Neuron (in vitro differentiated cells): ENCODE results near the gene ISCA1.
"Not testable (repeated sequence)": the region's sequence is repeated elsewhere in the genome, so short reads cannot be mapped to it uniquely, and the experiment has no call there.

ENCODE experiments used
- H2AFZ ChIP-seq: one replicate; pipeline ENCODE4 v1.6.1; 2013; ENCODE audit warnings: low read depth, mild to moderate bottlenecking, inconsistent platforms, low read length, moderate library complexity
- H3K27me3 ChIP-seq: one replicate; pipeline ENCODE4 v1.6.1; 2013; ENCODE audit warnings: low read length; ENCODE audit not compliant: insufficient read depth
- H3K36me3 ChIP-seq: one replicate; pipeline ENCODE4 v1.6.1; 2013; ENCODE audit warnings: low read length; ENCODE audit not compliant: insufficient read depth
- H3K4me1 ChIP-seq: one replicate; pipeline ENCODE4 v1.6.1; 2013; ENCODE audit warnings: low read length; ENCODE audit not compliant: insufficient read depth
- H3K4me3 ChIP-seq: 2 replicates; pipeline ENCODE4 v1.5.1; 2013; ENCODE audit warnings: mild to moderate bottlenecking, low read length, moderate library complexity
- H3K9me3 ChIP-seq: one replicate; pipeline ENCODE4 v1.6.1; 2013; ENCODE audit warnings: low read length

Gene ISCA1

DNA sequence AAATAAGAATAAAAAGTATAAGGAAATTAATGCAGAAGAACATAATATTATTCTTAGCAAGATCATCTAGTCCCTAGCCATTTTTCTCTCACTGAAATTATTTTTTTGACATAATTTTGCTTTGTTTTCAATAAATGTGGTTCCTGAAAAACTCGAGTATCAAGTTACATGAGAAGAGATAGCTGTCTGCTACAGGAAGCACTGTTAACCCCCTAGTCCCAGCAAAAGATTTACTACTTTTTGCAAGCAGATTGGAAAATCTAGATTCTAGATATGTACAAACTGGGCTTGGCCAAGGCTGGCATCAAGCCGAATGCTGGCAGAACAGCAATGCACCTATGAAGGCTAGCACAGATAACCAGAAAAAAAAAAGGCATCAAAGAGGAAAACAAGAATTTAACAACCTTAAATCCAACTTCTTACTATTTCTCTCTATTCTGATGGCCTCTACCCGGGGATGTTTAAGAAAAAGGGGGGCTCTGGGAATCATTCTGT lies 21.9 kb upstream of the ISCA1 start:
- Histone ChIP-seq H3K36me3 (peaks cover 66% of the 10 kb centered on the region), H2AFZ (no peak overlapping the region), H3K9me3 (no peaks in the 10 kb centered on the region), H3K27me3 (no peaks in the 10 kb centered on the region), H3K4me3 (no peak overlapping the region), H3K4me1 (no peaks in the 10 kb centered on the region)

GRCh38 chr9:86303316-86303975 lies 21.1 kb upstream of the ISCA1 start:
- H3K4me3 ChIP-seq, result no peak overlapping the region
- no peaks in the 10 kb centered on the region for H3K27me3 ChIP-seq
- H2AFZ ChIP-seq, result no peak overlapping the region
- peaks cover 74% of the 10 kb centered on the region for H3K36me3 ChIP-seq
- no peaks in the 10 kb centered on the region for H3K9me3 ChIP-seq
- no peaks in the 10 kb centered on the region for H3K4me1 ChIP-seq

DNA sequence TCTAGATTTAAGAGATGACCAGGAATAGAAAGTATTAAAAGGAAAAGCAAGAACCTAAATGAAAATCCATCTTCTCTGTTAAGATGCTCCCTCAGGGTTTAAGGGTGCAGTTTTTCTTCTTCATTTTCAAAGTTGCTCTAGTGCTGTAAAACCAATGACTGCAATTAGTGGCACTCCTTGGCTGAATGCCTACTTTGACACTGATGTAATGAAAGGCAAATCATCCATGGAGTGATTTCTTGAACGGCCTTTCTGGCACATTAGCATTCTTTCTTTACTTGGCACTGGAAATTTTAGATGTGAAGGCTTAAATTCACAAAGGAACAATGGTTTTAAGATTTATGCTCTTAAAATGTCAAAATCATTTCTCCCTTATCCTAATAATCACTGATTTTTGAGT lies 19.3 kb upstream of the ISCA1 start:
- Histone ChIP-seq H3K9me3 (no peaks in the 10 kb centered on the region), H3K27me3 (no peaks in the 10 kb centered on the region), H2AFZ (no peak overlapping the region), H3K4me1 (no peaks in the 10 kb centered on the region), H3K36me3 (peaks cover 64% of the 10 kb centered on the region), H3K4me3 (no peak overlapping the region)

GRCh38 chr9:86300701-86301100 lies 18.4 kb upstream of the ISCA1 start:
- Histone ChIP-seq H3K9me3 (no peaks in the 10 kb centered on the region), H3K36me3 (peaks cover 64% of the 10 kb centered on the region), H2AFZ (no peak overlapping the region), H3K27me3 (no peaks in the 10 kb centered on the region), H3K4me3 (no peak overlapping the region), H3K4me1 (no peaks in the 10 kb centered on the region)

DNA sequence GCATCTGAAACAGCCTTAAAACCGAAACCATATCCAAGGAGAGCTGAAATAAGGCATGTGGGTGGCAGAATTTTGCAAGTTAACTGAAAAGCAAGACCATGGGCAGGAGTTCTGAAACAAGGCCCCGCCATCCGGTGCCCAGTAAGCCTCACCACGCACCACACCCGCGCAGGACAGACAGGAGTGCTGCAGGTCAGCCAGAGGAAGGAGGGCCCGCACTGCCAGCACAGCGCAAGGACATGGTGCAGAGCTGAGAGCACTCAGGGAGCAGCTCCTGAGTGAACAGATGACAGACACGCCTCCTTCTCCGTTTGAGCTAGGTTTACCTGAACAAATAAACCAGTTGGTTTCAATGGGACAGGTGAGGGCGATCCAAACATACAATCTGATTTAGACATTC lies 16.5 kb upstream of the ISCA1 start:
- H3K36me3 ChIP-seq, result peaks cover 54% of the 10 kb centered on the region
- no peaks in the 10 kb centered on the region for H3K9me3 ChIP-seq
- H2AFZ ChIP-seq, result no peak overlapping the region
- H3K27me3 ChIP-seq, result no peaks in the 10 kb centered on the region
- no peaks in the 10 kb centered on the region for H3K4me1 ChIP-seq
- no peak overlapping the region for H3K4me3 ChIP-seq

GRCh38 chr9:86290341-86290740 lies 8.0 kb upstream of the ISCA1 start:
- not testable (repeated sequence) for H3K9me3 ChIP-seq, H2AFZ ChIP-seq, H3K27me3 ChIP-seq, H3K4me3 ChIP-seq, H3K36me3 ChIP-seq
- H3K4me1 ChIP-seq, result peaks cover 25% of the 10 kb centered on the region

- Histone ChIP-seq H3K27me3 (no peaks in the 10 kb centered on the region), H3K9me3 (no peaks in the 10 kb centered on the region), H3K36me3 (peaks cover 5% of the 10 kb centered on the region), H2AFZ (no peak overlapping the region), H3K4me1 (peaks cover 25% of the 10 kb centered on the region), H3K4me3 (no peak overlapping the region)
These were observed 6.3 kb upstream of the ISCA1 start for GRCh38 chr9:86288499-86289198.

DNA sequence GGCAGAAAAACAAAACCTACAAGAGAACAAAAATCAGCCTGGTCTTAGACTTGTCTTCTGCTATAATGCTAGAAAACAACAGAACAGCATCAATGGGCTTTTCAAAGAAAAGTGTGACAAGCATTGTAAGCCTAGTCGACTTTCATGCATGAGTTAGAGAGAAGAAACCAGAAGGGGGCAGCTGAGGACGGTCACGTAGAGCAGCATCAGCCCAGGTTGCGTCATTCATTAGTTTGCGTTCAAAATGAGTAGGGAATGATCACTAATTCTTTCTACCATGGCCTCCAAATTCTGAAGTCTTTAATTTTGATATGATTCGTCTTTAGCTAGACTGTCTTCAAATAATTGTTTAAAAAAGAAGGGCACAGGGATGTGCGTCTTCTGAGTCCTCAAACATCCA lies 4.7 kb upstream of the ISCA1 start:
- Histone ChIP-seq H3K36me3 (no peaks in the 10 kb centered on the region), H3K9me3 (no peaks in the 10 kb centered on the region), H2AFZ (no peak overlapping the region), H3K4me1 (peaks cover 31% of the 10 kb centered on the region), H3K4me3 (no peak overlapping the region), H3K27me3 (no peaks in the 10 kb centered on the region)

DNA sequence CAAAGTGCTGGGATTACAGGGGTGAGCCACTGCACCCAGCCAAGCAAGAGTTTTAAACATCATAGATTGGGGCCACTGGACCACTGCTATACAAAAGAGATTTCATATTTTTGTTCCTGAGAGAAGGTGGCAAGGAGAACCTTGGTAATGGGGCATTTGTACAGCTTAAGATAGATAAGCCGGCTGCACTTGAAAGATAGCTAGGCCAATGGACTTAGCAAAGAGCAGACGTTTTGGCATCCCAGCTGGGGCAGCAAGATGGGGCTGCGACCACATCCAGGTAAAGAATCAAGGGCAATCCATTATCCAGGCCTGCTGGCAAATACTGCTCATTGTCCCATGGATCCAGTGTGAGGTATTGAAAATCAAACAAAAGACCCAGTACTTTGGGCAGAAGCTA lies 3.9 kb upstream of the ISCA1 start:
- no peak overlapping the region for H3K4me3 ChIP-seq
- no peaks in the 10 kb centered on the region for H3K27me3 ChIP-seq
- no peaks in the 10 kb centered on the region for H3K9me3 ChIP-seq
- H3K4me1 ChIP-seq, result peaks cover 32% of the 10 kb centered on the region
- no peak overlapping the region for H2AFZ ChIP-seq
- H3K36me3 ChIP-seq, result no peaks in the 10 kb centered on the region

- H3K9me3 ChIP-seq, result no peaks in the 10 kb centered on the region
These were observed 2.9 kb upstream of the ISCA1 start for GRCh38 chr9:86285261-86285660.

GRCh38 chr9:86282979-86283535 lies 719 bp upstream of the ISCA1 start:
- no peaks in the 10 kb centered on the region for H3K27me3 ChIP-seq
- peaks cover 2% of the 10 kb centered on the region for H3K36me3 ChIP-seq
- H3K4me1 ChIP-seq, result peaks cover 32% of the 10 kb centered on the region
- H3K4me3 ChIP-seq, result peak overlapping the region; percentile 61
- H3K9me3 ChIP-seq, result no peaks in the 10 kb centered on the region
- H2AFZ ChIP-seq, result peak overlapping the region; percentile 6

More at GRCh38 chr9:86285261-86285660, 2.9 kb upstream of the ISCA1 start:
- H3K4me1 ChIP-seq, result peaks cover 40% of the 10 kb centered on the region
- no peak overlapping the region for H2AFZ ChIP-seq
- H3K4me3 ChIP-seq, result no peak overlapping the region
- no peaks in the 10 kb centered on the region for H3K36me3 ChIP-seq
- no peaks in the 10 kb centered on the region for H3K27me3 ChIP-seq

DNA sequence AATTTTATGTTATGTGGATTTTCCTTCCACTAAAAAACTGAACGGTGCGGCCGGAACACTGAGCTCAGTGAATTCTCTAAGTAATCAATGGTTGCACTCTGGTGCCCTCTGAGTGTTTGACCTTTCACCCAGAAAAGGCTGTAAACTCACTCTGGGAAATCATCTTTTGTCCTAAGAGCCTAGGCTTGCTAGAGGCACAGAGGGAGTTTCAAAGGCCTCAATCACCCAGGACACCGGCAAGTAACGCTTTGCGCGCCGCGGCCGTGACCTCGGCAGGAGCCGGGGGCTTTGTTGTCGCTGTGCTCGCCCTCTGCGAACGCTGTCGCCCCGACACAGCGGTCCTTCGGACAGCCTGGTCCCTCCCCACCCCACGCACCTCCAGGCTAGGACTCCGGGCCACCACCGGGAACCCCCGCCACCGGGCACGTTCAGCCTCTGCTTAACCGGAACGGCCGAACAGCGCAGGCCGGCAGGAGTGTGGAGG lies 703 bp downstream of the ISCA1 start:
- H3K36me3 ChIP-seq, result peaks cover 2% of the 10 kb centered on the region
- peak overlapping the region; percentile 6 for H2AFZ ChIP-seq
- H3K4me3 ChIP-seq, result peak overlapping the region; percentile 61
- peaks cover 18% of the 10 kb centered on the region for H3K4me1 ChIP-seq
- H3K9me3 ChIP-seq, result no peaks in the 10 kb centered on the region
- no peaks in the 10 kb centered on the region for H3K27me3 ChIP-seq

DNA sequence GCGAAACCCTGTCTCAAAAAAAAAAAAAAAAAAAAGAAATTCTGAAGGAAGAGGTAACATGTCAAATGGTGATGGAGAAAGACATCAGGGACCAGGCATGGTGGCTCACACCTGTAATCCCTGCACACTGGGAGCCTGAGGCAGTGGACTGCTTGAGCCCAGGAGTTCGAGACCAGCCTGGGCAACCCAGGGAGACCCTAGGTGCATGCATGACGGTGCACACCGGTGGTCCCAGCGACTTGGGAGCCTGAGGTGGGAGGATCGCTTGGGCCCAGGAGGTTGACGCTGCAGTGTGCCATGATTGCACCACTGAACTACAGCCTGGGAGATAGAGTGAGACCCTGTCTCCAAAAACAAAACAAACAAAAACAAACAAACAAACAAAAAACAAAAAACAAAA lies 1.8 kb downstream of the ISCA1 start:
- no peak overlapping the region for H2AFZ ChIP-seq
- peaks cover 14% of the 10 kb centered on the region for H3K4me1 ChIP-seq
- no peaks in the 10 kb centered on the region for H3K9me3 ChIP-seq
- H3K36me3 ChIP-seq, result peaks cover 2% of the 10 kb centered on the region
- no peaks in the 10 kb centered on the region for H3K27me3 ChIP-seq
- H3K4me3 ChIP-seq, result peak overlapping the region; percentile 61
